SJCRH30 (cell line): ENCODE measurements around the gene ODAD3. TPM values are rescaled to one million over a fixed set of nuclear protein-coding genes. Genes with fewer than 3 reads are reported as not detected.

Experiments
- DNase-seq, 2 experiments: peaks; one replicate each; pipeline ENCODE4 v3.0.0-alpha.2; 2015 to 2020
- H3K27ac ChIP-seq: fragments of 250-450 bp; sonication (Bioruptor Pico); 2 replicates; pipeline ENCODE4 v1.5.1; 2020; ENCODE audit warnings: mild to moderate bottlenecking, moderate library complexity
- H3K27me3 ChIP-seq: fragments of 250-450 bp; sonication (Bioruptor Pico); 2 replicates; pipeline ENCODE4 v1.5.1; 2020; ENCODE audit warnings: mild to moderate bottlenecking, moderate library complexity
- H3K36me3 ChIP-seq: fragments of 250-450 bp; sonication (Bioruptor Pico); 2 replicates; pipeline ENCODE4 v1.5.1; 2020; ENCODE audit warnings: mild to moderate bottlenecking, moderate library complexity
- H3K4me1 ChIP-seq: fragments of 250-450 bp; sonication (Bioruptor Pico); 2 replicates; pipeline ENCODE4 v1.5.1; 2020; ENCODE audit warnings: mild to moderate bottlenecking, moderate library complexity
- H3K4me3 ChIP-seq: fragments of 250-450 bp; sonication (Bioruptor Pico); 2 replicates; pipeline ENCODE4 v1.5.1; 2020; ENCODE audit warnings: mild to moderate bottlenecking, moderate library complexity
- H3K9me3 ChIP-seq: fragments of 250-450 bp; sonication (Bioruptor Pico); replicated peaks from 2 replicates; pipeline ENCODE4 v1.5.1; 2020; ENCODE audit warnings: mild to moderate bottlenecking, moderate library complexity
- total RNA-seq: library from RNA; depleted of rRNA; stranded (reverse); fragments of >200 nt; shearing (Covaris generic); gene quantifications from 2 replicates; pipeline ENCODE4 v1.2.3, GENCODE V29; 2014

Gene ODAD3
- total RNA-seq, 1 experiment from 2014 or later = 0.22 TPM

- Histone ChIP-seq H3K27me3 (no peaks in the 10 kb centered on the region), H3K27ac (no peak overlapping the region), H3K36me3 (peaks cover 7% of the 10 kb centered on the region; the same call in 1 of the 2 replicates), H3K4me1 (0 out of 2 replicates have a peak, but pooled peaks cover 2% of the 10 kb centered on the region), H3K4me3 (peak overlapping the region; percentile 25), H3K9me3 (no peaks in the 10 kb centered on the region)
- DNase-seq = no peak
Observed at GRCh38 chr19:11451871-11452619, 17.1 kb upstream of the ODAD3 start.

GRCh38 chr19:11451327-11451870 lies 16.5 kb upstream of the ODAD3 start:
- Histone ChIP-seq H3K4me3 (no peak overlapping the region), H3K4me1 (0 out of 2 replicates have a peak, but pooled peaks cover 2% of the 10 kb centered on the region), H3K27ac (no peak overlapping the region), H3K9me3 (no peaks in the 10 kb centered on the region), H3K36me3 (peaks cover 11% of the 10 kb centered on the region; the same call in 1 of the 2 replicates), H3K27me3 (no peaks in the 10 kb centered on the region)
- DNase-seq = no peak

- H3K9me3 ChIP-seq = no peaks in the 10 kb centered on the region
- H3K4me1 ChIP-seq = 0 out of 2 replicates have a peak, but pooled peaks cover 2% of the 10 kb centered on the region
- H3K27ac ChIP-seq = no peak overlapping the region
- H3K36me3 ChIP-seq = peaks cover 11% of the 10 kb centered on the region; the same call in 1 of the 2 replicates
- DNase-seq = no peak
- no peaks in the 10 kb centered on the region for H3K27me3 ChIP-seq
- no peak overlapping the region for H3K4me3 ChIP-seq
Observed at GRCh38 chr19:11450570-11451326, 15.8 kb upstream of the ODAD3 start.

GRCh38 chr19:11448923-11449554 lies 14.1 kb upstream of the ODAD3 start:
- Histone ChIP-seq H3K27me3 (no peaks in the 10 kb centered on the region), H3K4me3 (no peak overlapping the region), H3K36me3 (peaks cover 11% of the 10 kb centered on the region; the same call in 1 of the 2 replicates), H3K27ac (no peak overlapping the region), H3K4me1 (0 out of 2 replicates have a peak, but pooled peaks cover 2% of the 10 kb centered on the region), H3K9me3 (no peaks in the 10 kb centered on the region)
- DNase-seq = no peak

GRCh38 chr19:11448410-11448809 lies 13.5 kb upstream of the ODAD3 start:
- DNase-seq = no peak
- Histone ChIP-seq H3K27me3 (no peaks in the 10 kb centered on the region), H3K9me3 (no peaks in the 10 kb centered on the region), H3K27ac (no peak overlapping the region), H3K4me1 (0 out of 2 replicates have a peak, but pooled peaks cover 2% of the 10 kb centered on the region), H3K4me3 (no peak overlapping the region), H3K36me3 (peaks cover 11% of the 10 kb centered on the region; the same call in 1 of the 2 replicates)

- Histone ChIP-seq H3K4me3 (no peak overlapping the region), H3K4me1 (0 out of 2 replicates have a peak, but pooled peaks cover 2% of the 10 kb centered on the region), H3K27me3 (no peaks in the 10 kb centered on the region), H3K9me3 (no peaks in the 10 kb centered on the region), H3K27ac (no peak overlapping the region), H3K36me3 (peaks cover 13% of the 10 kb centered on the region; the same call in 1 of the 2 replicates)
- no peak for DNase-seq
Observed at GRCh38 chr19:11447347-11448262, 12.7 kb upstream of the ODAD3 start.

GRCh38 chr19:11446652-11447301 lies 11.9 kb upstream of the ODAD3 start:
- Histone ChIP-seq H3K4me3 (no peak overlapping the region), H3K27ac (no peak overlapping the region), H3K27me3 (no peaks in the 10 kb centered on the region), H3K36me3 (peaks cover 19% of the 10 kb centered on the region), H3K4me1 (no peaks in the 10 kb centered on the region), H3K9me3 (no peaks in the 10 kb centered on the region)
- peak; percentile 50 to 61 for DNase-seq

GRCh38 chr19:11446271-11446651 lies 11.3 kb upstream of the ODAD3 start:
- H3K4me3 ChIP-seq = no peak overlapping the region
- no peak overlapping the region for H3K27ac ChIP-seq
- no peaks in the 10 kb centered on the region for H3K4me1 ChIP-seq
- DNase-seq = no peak
- H3K27me3 ChIP-seq = no peaks in the 10 kb centered on the region
- peaks cover 23% of the 10 kb centered on the region for H3K36me3 ChIP-seq
- no peaks in the 10 kb centered on the region for H3K9me3 ChIP-seq

GRCh38 chr19:11445141-11445540 lies 10.2 kb upstream of the ODAD3 start:
- H3K27ac ChIP-seq = no peak overlapping the region
- no peaks in the 10 kb centered on the region for H3K27me3 ChIP-seq
- no peak for DNase-seq
- H3K36me3 ChIP-seq = peaks cover 25% of the 10 kb centered on the region
- no peak overlapping the region for H3K4me3 ChIP-seq
- no peaks in the 10 kb centered on the region for H3K4me1 ChIP-seq
- no peaks in the 10 kb centered on the region for H3K9me3 ChIP-seq

- peaks cover 22% of the 10 kb centered on the region for H3K36me3 ChIP-seq
- H3K27me3 ChIP-seq = no peaks in the 10 kb centered on the region
- H3K9me3 ChIP-seq = no peaks in the 10 kb centered on the region
- no peaks in the 10 kb centered on the region for H3K4me1 ChIP-seq
- no peak for DNase-seq
- H3K27ac ChIP-seq = no peak overlapping the region
- no peak overlapping the region for H3K4me3 ChIP-seq
Observed at GRCh38 chr19:11444059-11444458, 9.1 kb upstream of the ODAD3 start.

- no peak for DNase-seq
- no peak overlapping the region for H3K4me3 ChIP-seq
- peaks cover 24% of the 10 kb centered on the region for H3K36me3 ChIP-seq
- no peaks in the 10 kb centered on the region for H3K27me3 ChIP-seq
- H3K9me3 ChIP-seq = no peaks in the 10 kb centered on the region
- H3K27ac ChIP-seq = no peak overlapping the region
- H3K4me1 ChIP-seq = no peaks in the 10 kb centered on the region
Observed at GRCh38 chr19:11437955-11438354, 3.0 kb upstream of the ODAD3 start.

- no peaks in the 10 kb centered on the region for H3K9me3 ChIP-seq
- H3K4me3 ChIP-seq = peak overlapping the region; percentile 82
- DNase-seq = peak; percentile 35 to 44
- H3K36me3 ChIP-seq = peaks cover 10% of the 10 kb centered on the region
- H3K4me1 ChIP-seq = no peaks in the 10 kb centered on the region
- H3K27ac ChIP-seq = peak overlapping the region; percentile 69
- H3K27me3 ChIP-seq = no peaks in the 10 kb centered on the region
Observed at GRCh38 chr19:11435833-11436313, 952 bp upstream of the ODAD3 start.

- H3K36me3 ChIP-seq = peaks cover 10% of the 10 kb centered on the region
- no peaks in the 10 kb centered on the region for H3K4me1 ChIP-seq
- H3K27ac ChIP-seq = no peak overlapping the region
- peak overlapping the region; percentile 82 for H3K4me3 ChIP-seq
- H3K27me3 ChIP-seq = no peaks in the 10 kb centered on the region
- no peaks in the 10 kb centered on the region for H3K9me3 ChIP-seq
- DNase-seq = no peak
Observed at GRCh38 chr19:11434703-11435056, 241 bp downstream of the ODAD3 start.
